Measurements from ENCODE around the gene POLD1. TPM values are rescaled to one million over a fixed set of nuclear protein-coding genes. Genes with fewer than 3 reads are reported as not detected.
"Not testable (repeated sequence)": the region's sequence is repeated elsewhere in the genome, so short reads cannot be mapped to it uniquely, and the experiment has no call there.

POLD1 gene
- total RNA-seq, 6 experiments from 2014 or later: 6.2 to 13.1 (median 9.2) TPM

DNA sequence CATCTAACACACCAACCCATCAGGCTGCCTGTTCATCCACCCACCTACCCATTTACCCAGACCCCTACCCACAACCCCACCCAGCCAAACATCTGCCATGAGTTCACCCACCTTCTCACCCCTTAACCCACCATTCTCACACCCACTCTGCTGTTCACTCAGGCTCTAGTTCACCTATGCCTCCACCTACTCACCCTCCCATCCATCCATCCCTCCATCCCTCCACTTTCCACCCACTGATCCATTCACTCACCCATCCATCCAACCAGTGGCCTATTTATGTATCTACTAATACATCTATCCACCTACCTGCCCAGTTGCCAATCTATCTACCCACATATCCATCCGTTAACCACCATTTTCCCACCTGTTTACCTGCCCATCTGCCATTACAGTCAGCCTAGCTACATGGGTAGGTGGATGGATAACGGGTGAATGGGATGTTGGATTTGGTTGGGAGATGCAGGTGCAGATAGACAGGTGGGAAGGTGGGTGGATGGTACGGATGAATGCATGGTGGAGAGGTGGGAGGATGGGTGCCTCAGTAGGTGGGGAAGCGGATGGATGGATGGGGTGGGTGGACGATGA lies 53.8 kb downstream of the POLD1 start:
- Histone ChIP-seq H3K36me3 (no peaks in the 10 kb centered on the region), H3K27ac (no peak overlapping the region), H3K4me1 (no peaks in the 10 kb centered on the region), H3K27me3 (no peaks in the 10 kb centered on the region), H3K9me3 (no peaks in the 10 kb centered on the region), H3K4me3 (no peak overlapping the region)
- no peak for ATAC-seq
- intact Hi-C loops (cut with DNase I): no loop called here
- 76% methylated on average over 5 of the region's 5 CpGs for whole genome bisulfite sequencing (ENCODE audit: insufficient coverage, low coverage, low lambda C conversion rate, missing lambda C conversion rate)
- no peak for DNase-seq
- TF ChIP-seq POLR2A (IDR thresholded peaks at IDR 0.05): no peak
- TF ChIP-seq, protein P1, sequence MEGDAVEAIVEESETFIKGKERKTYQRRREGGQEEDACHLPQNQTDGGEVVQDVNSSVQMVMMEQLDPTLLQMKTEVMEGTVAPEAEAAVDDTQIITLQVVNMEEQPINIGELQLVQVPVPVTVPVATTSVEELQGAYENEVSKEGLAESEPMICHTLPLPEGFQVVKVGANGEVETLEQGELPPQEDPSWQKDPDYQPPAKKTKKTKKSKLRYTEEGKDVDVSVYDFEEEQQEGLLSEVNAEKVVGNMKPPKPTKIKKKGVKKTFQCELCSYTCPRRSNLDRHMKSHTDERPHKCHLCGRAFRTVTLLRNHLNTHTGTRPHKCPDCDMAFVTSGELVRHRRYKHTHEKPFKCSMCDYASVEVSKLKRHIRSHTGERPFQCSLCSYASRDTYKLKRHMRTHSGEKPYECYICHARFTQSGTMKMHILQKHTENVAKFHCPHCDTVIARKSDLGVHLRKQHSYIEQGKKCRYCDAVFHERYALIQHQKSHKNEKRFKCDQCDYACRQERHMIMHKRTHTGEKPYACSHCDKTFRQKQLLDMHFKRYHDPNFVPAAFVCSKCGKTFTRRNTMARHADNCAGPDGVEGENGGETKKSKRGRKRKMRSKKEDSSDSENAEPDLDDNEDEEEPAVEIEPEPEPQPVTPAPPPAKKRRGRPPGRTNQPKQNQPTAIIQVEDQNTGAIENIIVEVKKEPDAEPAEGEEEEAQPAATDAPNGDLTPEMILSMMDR (IDR thresholded peaks at IDR 0.05): no peak

GRCh38 chr19:50439130-50439529 lies 55.0 kb downstream of the POLD1 start:
- DNase-seq; H3K4me1 ChIP-seq; intact Hi-C loops (cut with DNase I); H3K27me3 ChIP-seq; H3K36me3 ChIP-seq; ATAC-seq; H3K9me3 ChIP-seq; H3K27ac ChIP-seq; H3K4me3 ChIP-seq: not testable (repeated sequence)
- WGBS (ENCODE audit: insufficient coverage, low coverage, low lambda C conversion rate, missing lambda C conversion rate): 60% methylated on average over 2 of the region's 2 CpGs

DNA sequence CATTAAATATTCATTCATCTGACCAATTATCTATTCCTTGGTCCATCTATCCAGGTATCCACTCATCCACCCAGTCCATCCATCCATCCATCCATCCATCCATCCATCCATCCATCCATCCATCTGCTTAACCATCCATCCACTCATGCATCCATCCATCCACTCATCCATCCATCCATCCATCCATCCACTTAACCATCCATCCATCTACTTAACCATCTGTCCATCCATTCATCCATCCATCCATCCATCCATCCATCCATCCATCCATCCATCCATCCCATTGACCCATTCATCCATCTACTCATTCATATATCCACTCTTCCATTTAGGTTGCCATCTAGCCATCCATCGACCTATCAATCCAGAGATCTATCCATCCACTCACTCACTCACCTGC lies 59.9 kb downstream of the POLD1 start:
- Histone ChIP-seq H3K4me3 (no peak overlapping the region), H3K9me3 (no peaks in the 10 kb centered on the region), H3K36me3 (no peaks in the 10 kb centered on the region), H3K4me1 (no peaks in the 10 kb centered on the region), H3K27me3 (no peaks in the 10 kb centered on the region), H3K27ac (no peak overlapping the region)
- 42% methylated on average over 1 of the region's 1 CpG for WGBS (ENCODE audit: insufficient coverage, low coverage, low lambda C conversion rate, missing lambda C conversion rate)
- DNase-seq (no peak), ATAC-seq (no peak)
- TF ChIP-seq, protein P1 (IDR thresholded peaks at IDR 0.05): no peak
- TF ChIP-seq POLR2A (IDR thresholded peaks at IDR 0.05): no peak
- intact Hi-C loops (cut with DNase I): no loop called here

DNA sequence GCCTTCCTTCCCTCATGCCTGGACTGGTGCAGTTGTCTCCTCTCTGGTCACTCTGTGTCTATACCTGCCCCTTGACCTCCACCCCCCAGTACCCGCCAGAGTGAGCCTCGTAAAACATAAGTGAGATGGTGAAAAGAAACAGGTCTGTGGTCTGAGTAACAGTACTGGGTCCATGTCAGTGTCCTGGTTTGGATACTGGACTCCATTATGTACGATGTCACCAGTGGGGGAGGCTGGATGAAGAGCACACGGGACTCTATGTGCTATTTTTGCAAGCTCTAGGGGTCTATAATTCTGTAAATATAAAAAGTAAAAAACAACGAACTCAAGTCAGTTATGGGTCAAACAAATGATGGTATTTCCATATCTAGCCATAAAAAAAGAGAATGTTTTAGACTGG lies 62.9 kb downstream of the POLD1 start:
- no peaks in the 10 kb centered on the region for H3K4me1 ChIP-seq
- no peaks in the 10 kb centered on the region for H3K36me3 ChIP-seq
- intact Hi-C loops (cut with DNase I): no loop called here
- H3K4me3 ChIP-seq: no peak overlapping the region
- no peak for DNase-seq
- no peak for ATAC-seq
- no peak for TF ChIP-seq POLR2A (IDR thresholded peaks at IDR 0.05)
- TF ChIP-seq, protein P1 (IDR thresholded peaks at IDR 0.05): no peak
- H3K9me3 ChIP-seq: no peaks in the 10 kb centered on the region
- no peaks in the 10 kb centered on the region for H3K27me3 ChIP-seq
- 71% methylated on average over 3 of the region's 5 CpGs for WGBS (ENCODE audit: insufficient coverage, low coverage, low lambda C conversion rate, missing lambda C conversion rate)
- H3K27ac ChIP-seq: no peak overlapping the region

GRCh38 chr19:50447750-50448149 lies 63.6 kb downstream of the POLD1 start:
- intact Hi-C loops (cut with DNase I): no loop called here
- DNase-seq: no peak
- ATAC-seq: no peak
- Histone ChIP-seq H3K27me3 (no peaks in the 10 kb centered on the region), H3K9me3 (no peaks in the 10 kb centered on the region), H3K36me3 (no peaks in the 10 kb centered on the region), H3K4me3 (no peak overlapping the region), H3K4me1 (no peaks in the 10 kb centered on the region), H3K27ac (no peak overlapping the region)
- WGBS (ENCODE audit: insufficient coverage, low coverage, low lambda C conversion rate, missing lambda C conversion rate): 96% methylated on average over 7 of the region's 10 CpGs
- TF ChIP-seq, protein P1 (IDR thresholded peaks at IDR 0.05): no peak
- TF ChIP-seq POLR2A (IDR thresholded peaks at IDR 0.05): no peak

Data from right lobe of liver (tissue), 6 donors.